ENCODE data around the gene SLC3A2.

The SLC3A2 gene

GRCh38 chr11:62874851-62875250, 5.8 kb upstream of the SLC3A2 start:
- TF ChIP-seq FOXP2 (optimal IDR thresholded peaks at IDR 0.05; ENCODE audit: borderline replicate concordance, extremely low read depth, extremely low read length, insufficient read depth) (no peak), SIN3A (IDR thresholded peaks at IDR 0.05; ENCODE audit: borderline replicate concordance, insufficient read depth, low read length) (no peak), TAF1 (IDR thresholded peaks at IDR 0.05; ENCODE audit: borderline replicate concordance, insufficient read depth, low read length) (no peak), REST (IDR thresholded peaks at IDR 0.05; ENCODE audit: insufficient read depth in 1 of 2, low read depth in 2 of 2, low read length in 2 of 2) (no peak), POLR2AphosphoS5 (IDR thresholded peaks at IDR 0.05; ENCODE audit: low read depth, low read length) (no peak)

DNA sequence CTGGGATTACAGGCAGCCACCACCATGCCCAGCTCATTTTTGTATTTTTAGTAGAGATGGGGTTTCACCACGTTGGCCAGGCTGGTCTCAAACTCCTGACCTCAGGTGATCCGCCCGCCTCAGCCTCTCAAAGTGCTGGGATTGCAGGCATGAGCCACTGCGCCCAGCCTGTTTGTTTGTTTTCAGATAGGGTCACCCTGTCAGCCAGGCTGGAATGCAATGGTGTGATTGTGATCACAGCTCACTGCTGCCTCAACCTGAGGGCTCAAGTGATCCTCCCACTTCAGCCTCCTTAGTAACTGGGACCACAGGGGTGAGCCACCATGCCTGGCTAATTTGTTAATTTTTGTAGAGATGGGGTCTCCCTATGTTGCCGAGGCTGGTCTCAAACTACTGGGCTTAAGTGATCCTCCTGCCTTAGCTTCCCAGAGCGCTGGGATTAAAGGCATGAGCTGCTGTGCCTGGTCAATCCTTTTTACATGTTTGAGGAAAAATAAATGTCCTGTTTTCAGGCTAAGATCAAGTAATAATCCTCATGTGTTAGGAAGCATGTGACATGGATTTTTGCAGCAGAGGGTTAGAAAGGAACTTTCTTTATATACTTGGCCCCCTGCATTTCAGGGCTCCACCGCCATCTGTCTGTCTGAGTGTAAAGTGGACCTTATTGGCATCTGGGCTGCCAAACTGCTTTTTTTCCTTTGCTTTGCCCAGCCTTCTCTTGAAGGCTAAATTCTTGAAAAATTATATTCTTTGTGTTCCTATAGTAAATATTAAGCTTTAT, 4.8 kb upstream of the SLC3A2 start:
- TF ChIP-seq TAF1 (IDR thresholded peaks at IDR 0.05; ENCODE audit: borderline replicate concordance, insufficient read depth, low read length), result no peak
- no peak for TF ChIP-seq SIN3A (IDR thresholded peaks at IDR 0.05; ENCODE audit: borderline replicate concordance, insufficient read depth, low read length)
- TF ChIP-seq POLR2AphosphoS5 (IDR thresholded peaks at IDR 0.05; ENCODE audit: low read depth, low read length), result no peak
- TF ChIP-seq FOXP2 (optimal IDR thresholded peaks at IDR 0.05; ENCODE audit: borderline replicate concordance, extremely low read depth, extremely low read length, insufficient read depth), result no peak
- no peak for TF ChIP-seq REST (IDR thresholded peaks at IDR 0.05; ENCODE audit: insufficient read depth in 1 of 2, low read depth in 2 of 2, low read length in 2 of 2)

- TF ChIP-seq REST (IDR thresholded peaks at IDR 0.05; ENCODE audit: insufficient read depth in 1 of 2, low read depth in 2 of 2, low read length in 2 of 2), result no peak
Observed at GRCh38 chr11:62876712-62877111, 4.0 kb upstream of the SLC3A2 start.

GRCh38 chr11:62879235-62879978, 1.3 kb upstream of the SLC3A2 start:
- TF ChIP-seq TAF1 (IDR thresholded peaks at IDR 0.05; ENCODE audit: borderline replicate concordance, insufficient read depth, low read length), result no peak

DNA sequence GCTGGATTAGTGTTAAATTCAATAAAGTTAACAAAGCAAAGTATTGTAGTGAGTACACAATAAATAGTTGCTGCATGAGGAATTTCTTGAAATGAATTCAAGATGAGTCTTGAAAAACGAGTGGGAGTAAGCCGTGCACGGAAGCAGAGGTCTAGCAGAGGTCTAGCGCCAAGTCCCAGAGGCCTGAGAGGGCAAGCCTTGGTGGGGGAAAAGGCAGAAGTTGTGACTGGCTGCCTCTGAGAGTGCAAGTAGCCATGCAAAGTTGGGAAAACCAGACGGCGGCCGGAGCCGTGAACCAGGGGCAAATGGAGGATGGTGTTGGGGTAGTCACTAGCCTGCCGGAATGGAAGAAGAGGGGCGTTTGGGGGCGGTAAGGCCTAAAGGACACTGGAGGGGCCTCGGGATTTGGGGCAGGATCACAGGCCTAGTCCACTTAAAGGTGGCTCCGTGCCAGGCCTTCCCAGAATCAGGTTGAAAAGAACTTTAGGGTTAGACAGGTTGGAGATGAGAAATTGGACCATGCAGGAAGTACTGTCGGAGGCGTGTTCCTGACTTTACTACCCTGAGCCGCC, 379 bp upstream of the SLC3A2 start:
- TF ChIP-seq REST (IDR thresholded peaks at IDR 0.05; ENCODE audit: insufficient read depth in 1 of 2, low read depth in 2 of 2, low read length in 2 of 2) (no peak), FOXP2 (optimal IDR thresholded peaks at IDR 0.05; ENCODE audit: borderline replicate concordance, extremely low read depth, extremely low read length, insufficient read depth) (no peak), TAF1 (IDR thresholded peaks at IDR 0.05; ENCODE audit: borderline replicate concordance, insufficient read depth, low read length) (no peak), SIN3A (IDR thresholded peaks at IDR 0.05; ENCODE audit: borderline replicate concordance, insufficient read depth, low read length) (no peak), POLR2AphosphoS5 (IDR thresholded peaks at IDR 0.05; ENCODE audit: low read depth, low read length) (no peak)
